T-helper 2 cell treated with Interferon-gamma antibody and Interleukin-4, amounts not matched to agents 5 μg/mL and 100 μg/mL, for 36 hours (primary cell): ENCODE measurements around the gene KIF5A.
"Not testable (repeated sequence)": the region's sequence is repeated elsewhere in the genome, so short reads cannot be mapped to it uniquely, and the experiment has no call there.

Source experiments
- DNase-seq: peaks from one replicate; pipeline ENCODE4 v3.0.0; 2021; ENCODE audit warnings: low spot score
- H3K27ac Mint-ChIP-seq: one replicate; pipeline ENCODE4 v1.8.0; 2021; ENCODE audit warnings: mild to moderate bottlenecking, mixed read lengths
- H3K27me3 Mint-ChIP-seq: one replicate; pipeline ENCODE4 v1.8.0; 2021; ENCODE audit warnings: low read depth, mixed read lengths
- H3K36me3 Mint-ChIP-seq: one replicate; pipeline ENCODE4 v1.8.0; 2021; ENCODE audit warnings: low read depth, mixed read lengths
- H3K4me1 Mint-ChIP-seq: one replicate; pipeline ENCODE4 v1.8.0; 2021; ENCODE audit warnings: low read depth, mixed read lengths
- H3K4me3 Mint-ChIP-seq: one replicate; pipeline ENCODE4 v1.8.0; 2022; ENCODE audit warnings: mild to moderate bottlenecking, moderate library complexity, mixed read lengths
- H3K9me3 Mint-ChIP-seq: one replicate; pipeline ENCODE4 v1.8.0; 2021; ENCODE audit warnings: mixed read lengths

Gene KIF5A

GRCh38 chr12:57515934-57516541, 33.8 kb upstream of the KIF5A start:
- Mint-ChIP-seq H3K4me1 (peaks cover 19% of the 10 kb centered on the region), H3K4me3 (no peak overlapping the region), H3K27me3 (peaks cover 3% of the 10 kb centered on the region), H3K9me3 (no peaks in the 10 kb centered on the region), H3K36me3 (peaks cover 77% of the 10 kb centered on the region), H3K27ac (no peak overlapping the region)
- DNase-seq, result no peak

- peaks cover 3% of the 10 kb centered on the region for H3K27me3 Mint-ChIP-seq
- no peak for DNase-seq
- no peak overlapping the region for H3K4me3 Mint-ChIP-seq
- peak overlapping the region; percentile 58 for H3K27ac Mint-ChIP-seq
- H3K36me3 Mint-ChIP-seq, result peaks cover 74% of the 10 kb centered on the region
- no peaks in the 10 kb centered on the region for H3K9me3 Mint-ChIP-seq
- peaks cover 24% of the 10 kb centered on the region for H3K4me1 Mint-ChIP-seq
These were observed 33.2 kb upstream of the KIF5A start for GRCh38 chr12:57516617-57517153.

- Mint-ChIP-seq H3K4me3 (no peak overlapping the region), H3K27me3 (peaks cover 5% of the 10 kb centered on the region), H3K36me3 (peaks cover 70% of the 10 kb centered on the region), H3K27ac (peak overlapping the region; percentile 58), H3K9me3 (no peaks in the 10 kb centered on the region), H3K4me1 (peaks cover 29% of the 10 kb centered on the region)
- no peak for DNase-seq
These were observed 32.7 kb upstream of the KIF5A start for GRCh38 chr12:57517187-57517586.

- not testable (repeated sequence) for H3K9me3 Mint-ChIP-seq, DNase-seq, H3K27ac Mint-ChIP-seq, H3K27me3 Mint-ChIP-seq
- Mint-ChIP-seq H3K4me3 (peak overlapping the region; percentile 30), H3K36me3 (peaks cover 65% of the 10 kb centered on the region), H3K4me1 (peaks cover 30% of the 10 kb centered on the region)
These were observed 32.1 kb upstream of the KIF5A start for GRCh38 chr12:57517718-57518117.

GRCh38 chr12:57518176-57518919, 31.5 kb upstream of the KIF5A start:
- H3K27me3 Mint-ChIP-seq, result peaks cover 5% of the 10 kb centered on the region
- no peak for DNase-seq
- peak overlapping the region; percentile 22 for H3K27ac Mint-ChIP-seq
- peaks cover 33% of the 10 kb centered on the region for H3K4me1 Mint-ChIP-seq
- no peaks in the 10 kb centered on the region for H3K9me3 Mint-ChIP-seq
- peaks cover 62% of the 10 kb centered on the region for H3K36me3 Mint-ChIP-seq
- H3K4me3 Mint-ChIP-seq, result peak overlapping the region; percentile 97

- no peak for DNase-seq
- Mint-ChIP-seq H3K4me3 (peak overlapping the region; percentile 97), H3K27me3 (peaks cover 5% of the 10 kb centered on the region), H3K36me3 (peaks cover 65% of the 10 kb centered on the region), H3K9me3 (no peaks in the 10 kb centered on the region), H3K27ac (peak overlapping the region; percentile 100), H3K4me1 (peaks cover 41% of the 10 kb centered on the region)
These were observed 30.7 kb upstream of the KIF5A start for GRCh38 chr12:57518920-57519795.

- Mint-ChIP-seq H3K27ac (peak overlapping the region; percentile 100), H3K4me3 (peak overlapping the region; percentile 97), H3K9me3 (no peaks in the 10 kb centered on the region), H3K36me3 (peaks cover 65% of the 10 kb centered on the region), H3K4me1 (peaks cover 44% of the 10 kb centered on the region), H3K27me3 (peaks cover 5% of the 10 kb centered on the region)
- DNase-seq, result no peak
These were observed 30.1 kb upstream of the KIF5A start for GRCh38 chr12:57519796-57520052.

- DNase-seq, result peak; percentile 99
- peaks cover 46% of the 10 kb centered on the region for H3K4me1 Mint-ChIP-seq
- peak within 1 kb of the TSS; percentile 100 for H3K27ac Mint-ChIP-seq
These were observed 29.6 kb upstream of the KIF5A start, which contains the start of gene DDIT3 for GRCh38 chr12:57520053-57520818. Gene DDIT3 (minus strand): TSS chr12:57520514. CDS start chr12:57517406, 3,108 bp downstream.

GRCh38 chr12:57521525-57522010, 28.3 kb upstream of the KIF5A start:
- H3K27me3 Mint-ChIP-seq, result peaks cover 5% of the 10 kb centered on the region
- peak; percentile 27 for DNase-seq
- no peaks in the 10 kb centered on the region for H3K9me3 Mint-ChIP-seq
- peak overlapping the region; percentile 100 for H3K27ac Mint-ChIP-seq
- peaks cover 46% of the 10 kb centered on the region for H3K4me1 Mint-ChIP-seq
- peaks cover 54% of the 10 kb centered on the region for H3K36me3 Mint-ChIP-seq
- H3K4me3 Mint-ChIP-seq, result peak overlapping the region; percentile 97

More at GRCh38 chr12:57520053-57520818, 29.6 kb upstream of the KIF5A start, which contains the start of gene DDIT3:
- H3K9me3 Mint-ChIP-seq, result no peaks in the 10 kb centered on the region
- peaks cover 5% of the 10 kb centered on the region for H3K27me3 Mint-ChIP-seq
- H3K36me3 Mint-ChIP-seq, result peaks cover 67% of the 10 kb centered on the region
- H3K4me3 Mint-ChIP-seq, result peak within 1 kb of the TSS; percentile 97

GRCh38 chr12:57522011-57522886, 27.6 kb upstream of the KIF5A start, which contains the start of gene MBD6:
Gene MBD6 (plus strand): TSS chr12:57522824. CDS start chr12:57524304, 1,480 bp downstream.
- Mint-ChIP-seq H3K36me3 (peaks cover 54% of the 10 kb centered on the region), H3K9me3 (no peaks in the 10 kb centered on the region), H3K4me3 (peak within 1 kb of the TSS; percentile 97), H3K4me1 (peaks cover 46% of the 10 kb centered on the region), H3K27ac (peak within 1 kb of the TSS; percentile 100), H3K27me3 (peaks cover 5% of the 10 kb centered on the region)
- peak; percentile 94 for DNase-seq

- DNase-seq, result no peak
- Mint-ChIP-seq H3K4me3 (peak overlapping the region; percentile 97), H3K27me3 (peaks cover 5% of the 10 kb centered on the region), H3K9me3 (no peaks in the 10 kb centered on the region), H3K36me3 (peaks cover 48% of the 10 kb centered on the region), H3K27ac (peak overlapping the region; percentile 90), H3K4me1 (peaks cover 41% of the 10 kb centered on the region)
These were observed 26.7 kb upstream of the KIF5A start for GRCh38 chr12:57522887-57523705.
